GM13976 (cell line): ENCODE data around the gene VPS18.

Experiments
- DNase-seq: peaks from one replicate; pipeline ENCODE4 v3.0.0; 2012; ENCODE audit warnings: low spot score
- in situ Hi-C: fragments of 300-500 bp; cut with MboI; formaldehyde crosslinking; loops from one replicate; pipeline ENCODE4 v1.12.0; 2022; ENCODE audit warnings: low sequenced_read_pairs, mixed read lengths, inconsistent platforms; ENCODE audit not compliant: unreplicated experiment
- TF ChIP-seq, protein P1 (sequence below): IDR thresholded peaks from 2 replicates; pipeline ENCODE4 v1.5.1; 2012; ENCODE audit warnings: borderline replicate concordance, mild to moderate bottlenecking; ENCODE audit not compliant: insufficient read depth; ENCODE audit errors: extremely low read depth, missing control alignments, control extremely low read depth

The VPS18 gene

DNA sequence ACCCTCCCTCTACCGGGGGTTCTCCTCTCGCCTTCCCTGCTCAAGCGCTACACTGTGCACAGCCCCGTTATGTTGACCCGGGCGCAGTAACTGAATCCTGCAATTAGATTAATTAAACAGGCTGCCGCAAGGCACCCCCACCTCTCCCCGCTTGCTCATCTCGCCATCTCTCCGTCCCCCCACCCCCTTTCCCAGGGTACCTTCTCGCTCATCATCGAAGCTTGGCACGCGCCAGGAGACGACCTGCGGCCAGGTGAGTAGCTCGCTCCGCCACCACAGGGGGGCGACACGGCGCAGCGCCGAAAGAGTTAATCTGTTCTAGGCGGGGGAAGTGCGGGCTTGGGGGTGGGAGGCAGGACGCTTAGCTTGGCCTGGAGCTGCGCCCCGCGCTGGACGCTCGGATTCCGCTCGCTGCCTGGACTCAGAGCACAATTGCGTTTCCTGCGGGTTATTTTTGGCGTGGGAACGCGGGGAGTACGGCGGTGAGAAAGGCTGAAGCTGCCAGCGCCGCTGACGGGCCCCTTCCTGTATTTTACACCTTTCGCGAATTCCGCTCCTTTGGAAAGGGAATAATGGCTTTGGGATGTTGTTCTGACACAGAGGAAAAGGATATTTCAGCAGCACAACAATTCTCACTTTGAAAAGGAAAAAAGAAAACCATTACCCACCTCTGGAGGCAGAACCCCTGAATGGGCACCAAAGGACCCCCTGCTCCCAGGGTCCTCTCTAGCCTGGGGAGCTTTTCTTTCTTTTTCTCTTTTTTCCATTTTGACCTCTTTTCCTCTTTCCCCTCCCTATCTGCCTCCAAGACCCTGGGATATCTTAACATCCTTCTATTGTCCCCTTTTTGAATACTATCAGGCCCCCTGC, 36.4 kb downstream of the VPS18 start:
- TF ChIP-seq, protein P1, sequence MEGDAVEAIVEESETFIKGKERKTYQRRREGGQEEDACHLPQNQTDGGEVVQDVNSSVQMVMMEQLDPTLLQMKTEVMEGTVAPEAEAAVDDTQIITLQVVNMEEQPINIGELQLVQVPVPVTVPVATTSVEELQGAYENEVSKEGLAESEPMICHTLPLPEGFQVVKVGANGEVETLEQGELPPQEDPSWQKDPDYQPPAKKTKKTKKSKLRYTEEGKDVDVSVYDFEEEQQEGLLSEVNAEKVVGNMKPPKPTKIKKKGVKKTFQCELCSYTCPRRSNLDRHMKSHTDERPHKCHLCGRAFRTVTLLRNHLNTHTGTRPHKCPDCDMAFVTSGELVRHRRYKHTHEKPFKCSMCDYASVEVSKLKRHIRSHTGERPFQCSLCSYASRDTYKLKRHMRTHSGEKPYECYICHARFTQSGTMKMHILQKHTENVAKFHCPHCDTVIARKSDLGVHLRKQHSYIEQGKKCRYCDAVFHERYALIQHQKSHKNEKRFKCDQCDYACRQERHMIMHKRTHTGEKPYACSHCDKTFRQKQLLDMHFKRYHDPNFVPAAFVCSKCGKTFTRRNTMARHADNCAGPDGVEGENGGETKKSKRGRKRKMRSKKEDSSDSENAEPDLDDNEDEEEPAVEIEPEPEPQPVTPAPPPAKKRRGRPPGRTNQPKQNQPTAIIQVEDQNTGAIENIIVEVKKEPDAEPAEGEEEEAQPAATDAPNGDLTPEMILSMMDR: peak; percentile 82
- in situ Hi-C loops: no loop called here
- peak; percentile 81 for DNase-seq

DNA sequence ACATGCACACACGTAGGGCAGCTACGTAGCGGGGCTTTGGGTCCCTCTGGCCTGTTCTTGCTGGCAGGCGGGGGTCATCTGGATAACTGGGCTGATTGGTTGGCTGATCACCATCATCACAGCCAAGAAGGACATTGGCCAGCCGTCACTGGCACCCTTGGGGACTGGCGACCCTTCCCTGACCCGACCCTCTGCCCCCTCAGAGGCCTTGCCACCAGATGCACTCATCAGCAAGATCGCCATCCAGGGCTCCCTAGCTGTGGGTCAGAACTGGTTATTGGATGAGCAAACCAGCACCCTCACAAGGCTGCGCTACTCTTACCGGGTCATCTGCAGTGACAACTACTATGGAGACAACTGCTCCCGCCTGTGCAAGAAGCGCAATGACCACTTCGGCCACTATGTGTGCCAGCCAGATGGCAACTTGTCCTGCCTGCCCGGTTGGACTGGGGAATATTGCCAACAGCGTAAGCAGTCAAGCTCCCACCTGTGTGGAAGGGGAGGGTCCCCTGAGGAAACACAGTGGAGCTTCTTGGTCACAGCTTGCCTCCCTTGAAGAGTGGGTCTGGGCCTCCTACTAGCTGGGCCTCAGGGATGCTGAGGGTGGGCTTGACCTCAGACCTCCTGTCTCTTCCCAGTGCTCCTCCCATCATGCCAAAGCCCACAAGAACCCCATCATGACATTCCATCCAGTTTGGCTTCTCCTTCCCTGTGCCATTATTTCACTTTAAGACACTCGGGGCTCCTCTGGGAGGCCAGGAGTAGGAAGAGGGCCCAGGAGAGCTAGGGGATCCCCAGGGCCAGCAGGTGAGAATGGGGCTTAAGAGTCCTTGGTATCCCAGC, 37.3 kb downstream of the VPS18 start:
- TF ChIP-seq, protein P1: no peak
- in situ Hi-C loops: no loop called here
- DNase-seq: no peak

DNA sequence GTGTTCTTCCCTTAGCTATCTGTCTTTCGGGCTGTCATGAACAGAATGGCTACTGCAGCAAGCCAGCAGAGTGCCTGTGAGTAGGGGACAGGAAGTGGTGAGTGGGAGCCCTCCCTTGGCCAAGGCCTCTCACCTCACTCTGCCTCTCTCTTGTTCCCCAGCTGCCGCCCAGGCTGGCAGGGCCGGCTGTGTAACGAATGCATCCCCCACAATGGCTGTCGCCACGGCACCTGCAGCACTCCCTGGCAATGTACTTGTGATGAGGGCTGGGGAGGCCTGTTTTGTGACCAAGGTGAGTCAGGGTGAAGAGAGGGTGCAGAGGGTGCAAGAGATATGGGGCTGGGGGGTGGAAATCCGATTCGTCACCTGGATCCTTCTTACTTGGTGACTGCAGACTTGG, 37.9 kb downstream of the VPS18 start:
- DNase-seq: no peak
- TF ChIP-seq, protein P1: no peak
- in situ Hi-C loops: no loop called here

DNA sequence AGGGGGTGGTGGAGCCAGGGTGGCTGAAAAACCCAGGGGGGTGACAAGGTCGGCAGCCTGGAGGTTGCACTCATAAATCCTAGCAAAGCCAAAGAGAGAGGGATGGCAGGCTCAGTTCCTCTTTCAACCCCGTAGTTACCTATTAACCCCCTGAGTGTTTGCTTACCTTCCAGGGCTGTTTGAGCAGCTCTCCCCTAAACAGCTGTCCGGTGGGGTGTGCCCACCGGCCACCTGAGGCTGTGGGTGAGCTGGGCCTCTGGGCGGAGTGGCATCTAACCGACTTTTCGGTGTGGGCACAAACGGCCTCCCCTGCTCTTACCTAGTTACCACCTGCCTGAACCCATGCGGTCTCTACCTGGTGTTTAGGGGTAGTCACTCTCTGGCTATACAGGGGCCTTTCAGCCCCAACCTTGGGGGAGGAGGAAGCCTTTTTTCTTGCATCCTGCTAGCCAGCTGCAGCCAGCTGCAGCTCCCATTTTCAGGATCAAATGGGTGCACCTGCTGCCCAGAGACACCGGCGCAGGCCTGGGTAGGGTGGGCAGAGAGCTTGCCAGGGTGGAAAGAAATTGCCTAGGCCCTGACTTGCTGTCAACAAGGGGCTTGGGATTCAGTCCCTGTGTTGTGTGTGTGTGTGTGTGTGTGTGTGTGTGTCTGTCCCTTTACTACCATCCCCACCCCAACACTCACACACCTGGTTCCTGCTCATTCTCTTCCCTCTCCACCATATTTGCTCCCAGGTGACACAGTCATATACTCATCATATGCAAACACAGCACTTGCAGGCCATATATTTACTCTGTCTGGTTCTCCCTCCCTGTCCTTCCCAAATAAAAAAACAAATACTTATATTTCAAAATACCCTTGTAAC, 38.6 kb downstream of the VPS18 start:
- no peak for DNase-seq
- TF ChIP-seq, protein P1: no peak
- in situ Hi-C loops: no loop called here

DNA sequence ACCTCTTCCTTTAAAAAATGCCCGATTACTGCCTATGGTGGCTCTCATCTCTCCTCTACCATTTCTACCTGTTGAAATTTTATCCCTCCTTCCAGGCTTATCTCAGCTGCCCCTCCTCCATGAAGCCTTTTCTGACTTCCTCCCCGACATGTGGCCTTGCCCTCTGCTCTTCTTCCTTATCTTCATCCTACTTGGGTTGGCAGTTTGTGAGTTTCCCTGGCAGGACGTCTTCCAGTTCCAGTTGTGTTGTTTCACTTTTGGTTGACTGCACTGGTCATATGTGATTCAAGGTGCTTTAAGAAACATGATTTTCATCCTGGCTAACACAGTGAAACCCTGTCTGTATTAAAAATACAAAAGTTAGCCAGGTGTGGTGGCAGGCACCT, 39.3 kb downstream of the VPS18 start:
- in situ Hi-C loops: no loop called here
- TF ChIP-seq, protein P1: no peak
- DNase-seq: no peak

DNA sequence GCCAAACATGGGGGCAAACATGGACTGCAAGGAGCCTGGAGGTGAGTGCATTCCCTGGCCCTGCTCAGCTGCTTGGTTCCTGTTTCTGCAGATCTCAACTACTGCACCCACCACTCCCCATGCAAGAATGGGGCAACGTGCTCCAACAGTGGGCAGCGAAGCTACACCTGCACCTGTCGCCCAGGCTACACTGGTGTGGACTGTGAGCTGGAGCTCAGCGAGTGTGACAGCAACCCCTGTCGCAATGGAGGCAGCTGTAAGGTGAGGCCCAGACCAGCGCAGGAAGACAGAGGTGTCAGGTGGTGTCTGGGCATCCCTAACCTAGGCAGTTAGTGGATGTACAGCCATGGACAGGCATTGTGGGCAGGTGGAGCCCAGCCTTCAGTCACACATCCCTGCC, 40.2 kb downstream of the VPS18 start:
- TF ChIP-seq, protein P1: no peak
- in situ Hi-C loops: no loop called here
- no peak for DNase-seq
